Nephron progenitor cell (in vitro differentiated cells): ENCODE data around the gene SOCS7.

Experiments
- DNase-seq: peaks from one replicate; pipeline ENCODE4 v3.0.0; 2021
- H3K27ac Mint-ChIP-seq: 2 replicates; pipeline ENCODE4 v1.8.0; 2021; ENCODE audit warnings: mild to moderate bottlenecking, moderate library complexity, mixed read lengths
- H3K27me3 Mint-ChIP-seq: 2 replicates; pipeline ENCODE4 v1.8.0; 2021; ENCODE audit warnings: mild to moderate bottlenecking, low read depth, mixed read lengths; ENCODE audit not compliant: poor library complexity
- H3K36me3 Mint-ChIP-seq: 2 replicates; pipeline ENCODE4 v1.8.0; 2021; ENCODE audit warnings: low read depth, mixed read lengths
- H3K4me1 Mint-ChIP-seq: 2 replicates; pipeline ENCODE4 v1.8.0; 2021; ENCODE audit warnings: mixed read lengths
- H3K4me3 Mint-ChIP-seq: 2 replicates; pipeline ENCODE4 v1.8.0; 2021; ENCODE audit warnings: mild to moderate bottlenecking, moderate library complexity, mixed read lengths
- H3K9me3 Mint-ChIP-seq: 2 replicates; pipeline ENCODE4 v1.8.0; 2021; ENCODE audit warnings: mild to moderate bottlenecking, moderate library complexity, mixed read lengths
- TF ChIP-seq, protein P1 (sequence below): fragments of 200-600 bp; sonication (generic); IDR thresholded peaks from 2 replicates; pipeline ENCODE4 v1.5.0; 2021; ENCODE audit warnings: antibody characterized with exemption

The SOCS7 gene

DNA sequence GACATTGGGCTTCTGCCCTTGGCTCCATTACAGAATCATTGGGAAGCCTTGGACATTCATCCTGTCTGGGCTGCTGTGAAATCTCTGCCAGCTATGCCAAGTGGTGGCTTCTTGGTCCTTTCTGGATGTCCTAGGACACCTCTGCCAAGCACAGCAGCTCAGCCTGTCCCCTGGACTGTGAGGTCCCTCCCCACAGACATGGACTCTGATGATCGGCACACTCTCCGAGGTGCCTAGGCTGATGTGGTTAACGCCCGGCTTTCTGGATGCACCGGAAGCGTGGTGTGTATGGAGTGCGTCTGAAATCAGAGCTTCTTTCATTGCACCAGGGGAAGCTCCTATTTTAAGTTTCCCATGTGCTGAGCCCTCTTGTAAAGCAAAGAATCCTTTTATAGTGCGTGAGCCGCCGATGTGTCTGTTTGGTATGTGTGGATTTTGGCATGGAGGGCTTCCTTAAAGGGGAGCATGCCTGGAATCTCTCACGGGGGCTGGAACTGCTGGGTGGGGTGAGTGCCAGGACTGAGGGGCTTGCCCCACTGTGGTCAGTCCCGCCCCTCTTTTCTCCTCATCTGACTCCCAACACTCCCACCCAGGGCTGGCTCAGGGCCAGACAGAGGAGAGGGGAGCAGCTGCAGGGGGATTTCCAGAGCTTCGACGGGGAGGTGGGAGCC is 69.7 kb downstream of the SOCS7 start:
- TF ChIP-seq, protein P1, sequence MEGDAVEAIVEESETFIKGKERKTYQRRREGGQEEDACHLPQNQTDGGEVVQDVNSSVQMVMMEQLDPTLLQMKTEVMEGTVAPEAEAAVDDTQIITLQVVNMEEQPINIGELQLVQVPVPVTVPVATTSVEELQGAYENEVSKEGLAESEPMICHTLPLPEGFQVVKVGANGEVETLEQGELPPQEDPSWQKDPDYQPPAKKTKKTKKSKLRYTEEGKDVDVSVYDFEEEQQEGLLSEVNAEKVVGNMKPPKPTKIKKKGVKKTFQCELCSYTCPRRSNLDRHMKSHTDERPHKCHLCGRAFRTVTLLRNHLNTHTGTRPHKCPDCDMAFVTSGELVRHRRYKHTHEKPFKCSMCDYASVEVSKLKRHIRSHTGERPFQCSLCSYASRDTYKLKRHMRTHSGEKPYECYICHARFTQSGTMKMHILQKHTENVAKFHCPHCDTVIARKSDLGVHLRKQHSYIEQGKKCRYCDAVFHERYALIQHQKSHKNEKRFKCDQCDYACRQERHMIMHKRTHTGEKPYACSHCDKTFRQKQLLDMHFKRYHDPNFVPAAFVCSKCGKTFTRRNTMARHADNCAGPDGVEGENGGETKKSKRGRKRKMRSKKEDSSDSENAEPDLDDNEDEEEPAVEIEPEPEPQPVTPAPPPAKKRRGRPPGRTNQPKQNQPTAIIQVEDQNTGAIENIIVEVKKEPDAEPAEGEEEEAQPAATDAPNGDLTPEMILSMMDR, result no peak
- peaks cover 80% of the 10 kb centered on the region for H3K27me3 Mint-ChIP-seq
- no peak overlapping the region for H3K4me3 Mint-ChIP-seq
- H3K36me3 Mint-ChIP-seq, result no peaks in the 10 kb centered on the region
- no peaks in the 10 kb centered on the region for H3K9me3 Mint-ChIP-seq
- DNase-seq, result no peak
- H3K27ac Mint-ChIP-seq, result no peak overlapping the region
- H3K4me1 Mint-ChIP-seq, result peaks cover 55% of the 10 kb centered on the region

DNA sequence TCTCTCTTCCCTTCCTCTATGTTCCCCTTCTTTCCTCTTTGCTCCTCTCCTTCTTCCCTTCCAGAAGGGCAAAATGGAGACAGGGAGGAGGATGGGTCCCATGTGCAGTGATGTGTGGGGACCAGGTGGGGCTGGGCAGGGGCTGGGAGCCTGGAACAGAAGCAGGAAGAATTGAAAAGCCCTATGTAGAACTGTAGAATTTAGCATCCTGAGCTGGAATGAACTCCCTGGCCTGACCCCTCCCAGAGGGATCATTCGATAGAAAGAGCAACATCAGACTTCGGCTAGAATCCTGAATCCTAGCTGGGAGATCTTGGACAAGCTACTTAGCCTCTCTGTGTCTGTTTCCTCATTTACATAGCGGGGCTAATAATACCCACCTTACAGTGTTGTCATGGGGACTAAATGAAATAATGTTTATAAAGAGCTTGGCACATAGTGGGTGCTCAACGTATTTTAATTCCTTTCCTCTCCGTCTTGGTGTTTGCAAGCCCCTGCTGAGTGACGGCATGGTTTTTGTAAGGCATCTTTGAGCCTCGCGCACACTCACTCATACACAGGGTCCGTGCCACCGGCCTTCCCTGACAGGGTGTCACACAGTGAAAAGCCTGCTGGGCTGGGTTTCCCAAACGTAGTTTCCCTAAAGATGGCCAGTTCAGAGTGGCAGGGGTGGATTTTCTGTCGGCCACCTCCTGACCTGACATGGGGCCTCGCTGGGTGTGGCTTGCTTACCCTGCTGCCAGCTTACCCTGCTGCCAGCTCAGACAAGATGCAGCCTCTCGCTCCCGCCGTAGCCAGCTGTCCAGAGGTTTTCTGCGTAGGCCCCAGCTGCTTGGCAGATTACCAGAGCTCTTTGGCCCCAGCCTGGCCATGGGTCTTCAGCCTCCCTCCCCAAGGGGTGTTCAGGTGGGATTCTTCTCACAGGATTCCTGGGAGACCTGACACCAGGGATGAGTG is 70.5 kb downstream of the SOCS7 start:
- TF ChIP-seq, protein P1, result no peak
- no peak for DNase-seq
- H3K27me3 Mint-ChIP-seq, result peaks cover 72% of the 10 kb centered on the region
- no peak overlapping the region for H3K27ac Mint-ChIP-seq
- no peaks in the 10 kb centered on the region for H3K36me3 Mint-ChIP-seq
- H3K4me3 Mint-ChIP-seq, result no peak overlapping the region
- peaks cover 55% of the 10 kb centered on the region for H3K4me1 Mint-ChIP-seq
- no peaks in the 10 kb centered on the region for H3K9me3 Mint-ChIP-seq

DNA sequence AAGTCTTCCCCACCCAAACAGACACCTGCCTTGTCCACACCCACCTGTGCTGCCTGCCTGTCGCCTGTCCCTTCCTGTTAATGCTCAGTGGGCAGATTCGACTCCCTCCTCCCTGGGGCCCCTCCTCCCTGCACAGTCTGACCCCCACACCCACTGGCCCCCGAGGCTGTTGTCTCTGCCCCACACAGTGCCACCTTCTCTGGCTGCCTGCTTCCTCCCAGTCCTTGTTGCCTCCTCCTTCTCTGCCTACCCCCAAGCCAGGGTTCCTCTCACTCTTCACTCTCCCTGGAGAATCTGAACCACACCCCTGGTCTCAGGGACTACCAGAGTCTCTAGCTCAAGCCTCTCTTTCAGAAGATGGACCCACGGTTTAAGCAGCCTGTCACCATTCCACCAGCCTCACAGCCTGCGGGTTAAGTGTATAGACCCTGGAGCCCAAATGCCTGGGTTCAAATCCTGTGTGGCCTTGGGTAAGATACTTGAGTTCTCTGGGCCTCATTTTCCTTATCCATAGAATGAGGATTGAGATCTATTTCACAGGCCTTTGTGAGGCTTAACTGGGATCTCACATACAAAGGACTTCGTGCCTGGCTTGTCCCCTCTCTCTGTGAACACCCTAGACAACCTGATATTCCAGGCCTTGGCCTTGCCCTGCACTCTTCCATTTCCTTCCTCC is 72.8 kb downstream of the SOCS7 start:
- Mint-ChIP-seq H3K4me1 (peaks cover 59% of the 10 kb centered on the region), H3K36me3 (no peaks in the 10 kb centered on the region), H3K27me3 (peaks cover 58% of the 10 kb centered on the region), H3K27ac (no peak overlapping the region), H3K9me3 (no peaks in the 10 kb centered on the region), H3K4me3 (no peak overlapping the region)
- TF ChIP-seq, protein P1, result no peak
- no peak for DNase-seq

DNA sequence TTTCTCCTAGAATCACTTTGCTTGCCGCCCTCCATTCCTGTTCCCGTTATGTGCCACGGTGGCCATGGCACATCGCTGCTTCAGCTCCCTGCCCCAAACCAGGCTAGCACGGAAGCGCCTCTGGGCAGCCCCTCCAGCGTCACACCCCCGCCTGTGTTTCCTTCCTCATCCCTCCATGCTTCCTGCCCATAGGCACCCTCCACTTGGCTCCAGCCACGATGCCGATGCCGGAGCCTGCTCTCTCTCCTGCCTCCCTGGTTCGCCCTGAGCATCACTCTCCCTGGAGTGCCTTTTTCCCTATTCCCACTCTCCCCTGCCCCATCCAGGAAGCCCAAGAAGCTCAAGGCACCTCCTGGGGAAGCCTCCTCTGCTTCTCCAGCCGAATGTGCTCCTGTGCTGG is 73.4 kb downstream of the SOCS7 start:
- no peak overlapping the region for H3K27ac Mint-ChIP-seq
- H3K9me3 Mint-ChIP-seq, result no peaks in the 10 kb centered on the region
- no peak for DNase-seq
- TF ChIP-seq, protein P1, result no peak
- H3K4me1 Mint-ChIP-seq, result peaks cover 59% of the 10 kb centered on the region
- H3K36me3 Mint-ChIP-seq, result no peaks in the 10 kb centered on the region
- H3K27me3 Mint-ChIP-seq, result peaks cover 58% of the 10 kb centered on the region
- H3K4me3 Mint-ChIP-seq, result no peak overlapping the region

DNA sequence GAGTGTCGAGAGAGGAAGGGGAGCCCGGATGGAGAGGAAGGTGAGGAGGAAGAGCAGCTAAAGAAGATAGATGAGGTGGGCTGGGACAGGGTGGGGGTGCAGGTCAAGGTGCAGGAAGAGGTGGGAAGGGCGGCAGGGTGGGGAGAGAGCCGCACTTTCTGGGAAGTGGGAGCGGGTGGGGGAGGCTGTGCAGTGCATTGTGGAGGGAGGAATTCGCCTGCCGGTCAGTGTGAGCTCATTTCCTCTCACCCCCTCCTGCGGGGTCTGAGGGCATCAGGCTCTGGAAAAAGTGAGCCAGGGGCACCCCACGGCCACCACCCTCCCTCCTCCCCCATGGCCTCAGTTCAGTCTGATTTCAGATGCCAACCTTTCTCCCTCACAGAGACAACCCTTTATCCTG is 74.1 kb downstream of the SOCS7 start:
- Mint-ChIP-seq H3K9me3 (no peaks in the 10 kb centered on the region), H3K27ac (no peak overlapping the region), H3K4me1 (peaks cover 62% of the 10 kb centered on the region), H3K4me3 (no peak overlapping the region), H3K36me3 (no peaks in the 10 kb centered on the region), H3K27me3 (peaks cover 51% of the 10 kb centered on the region)
- TF ChIP-seq, protein P1, result no peak
- DNase-seq, result no peak
